Subcutaneous adipose tissue (tissue), 4 donors: Measurements from ENCODE around the gene CD93. TPM values are rescaled to one million over a fixed set of nuclear protein-coding genes. Genes with fewer than 3 reads are reported as not detected.

Experiments
- total RNA-seq, 4 donors: library from RNA; depleted of rRNA; stranded (reverse); fragments of >200 nt; gene quantifications; one replicate each; pipeline ENCODE4 v1.1.0, GENCODE V29; 2016
- TF ChIP-seq, protein P1 (sequence below): fragments of 450-650 bp; IDR thresholded peaks from one replicate; pipeline ENCODE4 v1.5.1; 2016; ENCODE audit warnings: low read depth, mild to moderate bottlenecking, control low read depth, antibody characterized with exemption, moderate library complexity

The CD93 gene, protein sequence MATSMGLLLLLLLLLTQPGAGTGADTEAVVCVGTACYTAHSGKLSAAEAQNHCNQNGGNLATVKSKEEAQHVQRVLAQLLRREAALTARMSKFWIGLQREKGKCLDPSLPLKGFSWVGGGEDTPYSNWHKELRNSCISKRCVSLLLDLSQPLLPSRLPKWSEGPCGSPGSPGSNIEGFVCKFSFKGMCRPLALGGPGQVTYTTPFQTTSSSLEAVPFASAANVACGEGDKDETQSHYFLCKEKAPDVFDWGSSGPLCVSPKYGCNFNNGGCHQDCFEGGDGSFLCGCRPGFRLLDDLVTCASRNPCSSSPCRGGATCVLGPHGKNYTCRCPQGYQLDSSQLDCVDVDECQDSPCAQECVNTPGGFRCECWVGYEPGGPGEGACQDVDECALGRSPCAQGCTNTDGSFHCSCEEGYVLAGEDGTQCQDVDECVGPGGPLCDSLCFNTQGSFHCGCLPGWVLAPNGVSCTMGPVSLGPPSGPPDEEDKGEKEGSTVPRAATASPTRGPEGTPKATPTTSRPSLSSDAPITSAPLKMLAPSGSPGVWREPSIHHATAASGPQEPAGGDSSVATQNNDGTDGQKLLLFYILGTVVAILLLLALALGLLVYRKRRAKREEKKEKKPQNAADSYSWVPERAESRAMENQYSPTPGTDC
- 10 to 100 TPM; 47.8 to 82.9 (median 61.0) TPM for total RNA-seq

DNA sequence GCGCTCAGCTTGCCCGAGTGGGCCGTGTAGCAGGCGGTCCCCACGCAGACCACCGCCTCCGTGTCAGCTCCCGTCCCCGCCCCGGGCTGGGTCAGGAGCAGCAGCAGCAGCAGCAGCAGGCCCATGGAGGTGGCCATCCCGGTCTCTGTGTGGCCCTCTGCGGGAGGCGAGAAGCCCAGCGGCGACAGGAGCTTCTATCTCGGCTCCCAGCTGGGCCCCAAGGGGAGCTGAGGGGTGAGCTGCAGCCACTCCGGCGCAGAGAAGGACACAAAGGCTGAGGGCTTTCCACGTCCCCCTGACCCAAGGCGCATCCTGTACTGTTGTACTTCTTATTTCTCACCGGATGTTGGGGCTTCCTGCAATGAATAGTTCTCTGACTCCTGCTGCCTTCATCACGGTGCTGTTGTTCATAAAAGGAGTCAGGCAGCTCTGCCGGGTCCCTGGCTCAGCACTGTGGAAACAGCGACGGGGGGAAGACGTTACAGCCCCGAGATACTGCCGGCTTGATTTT, at the start of gene CD93:
Gene CD93, minus strand, starts transcription at position 269 of the 511 bp plus-strand sequence. Its CDS starts 132 bp downstream, at position 137.
- TF ChIP-seq, protein P1, sequence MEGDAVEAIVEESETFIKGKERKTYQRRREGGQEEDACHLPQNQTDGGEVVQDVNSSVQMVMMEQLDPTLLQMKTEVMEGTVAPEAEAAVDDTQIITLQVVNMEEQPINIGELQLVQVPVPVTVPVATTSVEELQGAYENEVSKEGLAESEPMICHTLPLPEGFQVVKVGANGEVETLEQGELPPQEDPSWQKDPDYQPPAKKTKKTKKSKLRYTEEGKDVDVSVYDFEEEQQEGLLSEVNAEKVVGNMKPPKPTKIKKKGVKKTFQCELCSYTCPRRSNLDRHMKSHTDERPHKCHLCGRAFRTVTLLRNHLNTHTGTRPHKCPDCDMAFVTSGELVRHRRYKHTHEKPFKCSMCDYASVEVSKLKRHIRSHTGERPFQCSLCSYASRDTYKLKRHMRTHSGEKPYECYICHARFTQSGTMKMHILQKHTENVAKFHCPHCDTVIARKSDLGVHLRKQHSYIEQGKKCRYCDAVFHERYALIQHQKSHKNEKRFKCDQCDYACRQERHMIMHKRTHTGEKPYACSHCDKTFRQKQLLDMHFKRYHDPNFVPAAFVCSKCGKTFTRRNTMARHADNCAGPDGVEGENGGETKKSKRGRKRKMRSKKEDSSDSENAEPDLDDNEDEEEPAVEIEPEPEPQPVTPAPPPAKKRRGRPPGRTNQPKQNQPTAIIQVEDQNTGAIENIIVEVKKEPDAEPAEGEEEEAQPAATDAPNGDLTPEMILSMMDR, result no peak

DNA sequence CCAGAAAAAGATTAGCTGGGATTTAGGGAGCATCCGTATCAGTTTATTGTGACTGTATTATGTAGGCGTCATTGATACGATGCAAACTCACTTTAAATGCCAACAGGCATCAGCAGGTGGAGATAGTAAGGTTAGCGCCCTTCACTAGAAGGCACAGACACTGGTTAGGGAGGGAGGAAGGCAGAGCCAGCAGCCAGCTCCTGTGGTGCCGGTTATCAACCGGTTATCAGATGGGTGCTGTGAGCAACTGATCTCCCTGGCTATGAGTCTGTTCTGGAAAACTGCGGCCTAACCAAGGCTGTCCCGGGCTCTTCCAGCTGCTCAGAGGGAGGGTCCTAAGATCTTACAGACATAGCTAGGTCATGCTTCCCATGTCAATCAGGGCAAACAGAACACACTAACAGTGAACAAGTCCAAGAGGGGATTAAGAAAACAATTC, 47.5 kb upstream of the CD93 start:
- TF ChIP-seq, protein P1, result no peak

DNA sequence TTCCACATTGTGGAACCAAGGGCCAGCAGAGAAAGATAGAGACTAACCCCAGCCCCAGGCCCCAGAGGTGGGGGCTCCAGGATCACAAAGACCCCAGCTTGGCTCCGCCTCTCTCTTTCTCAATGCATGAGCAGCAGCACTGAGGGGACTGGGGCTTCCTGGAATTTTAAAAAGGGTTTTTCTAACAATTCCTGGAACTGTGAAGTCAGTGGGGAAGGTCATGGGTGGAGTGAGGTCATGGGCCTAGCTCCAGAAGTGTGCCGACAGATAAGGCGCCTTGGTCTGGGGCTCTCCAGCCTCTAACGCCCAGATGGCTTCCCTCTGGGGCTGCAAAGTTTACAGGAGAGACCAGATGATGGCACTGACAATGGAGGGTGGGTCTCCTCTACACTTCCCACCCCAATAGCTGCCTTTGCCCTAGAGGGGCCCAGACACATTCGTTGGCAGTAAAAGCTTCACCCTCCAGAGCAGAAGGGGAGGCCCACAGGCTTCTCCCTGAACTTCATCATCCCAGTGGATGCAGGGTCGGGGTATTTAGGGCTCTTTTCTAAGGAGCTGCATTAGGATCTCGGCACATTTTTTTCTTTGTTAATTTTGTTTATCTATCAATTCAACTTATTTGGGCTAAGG, 46.9 kb upstream of the CD93 start:
- TF ChIP-seq, protein P1, result no peak

DNA sequence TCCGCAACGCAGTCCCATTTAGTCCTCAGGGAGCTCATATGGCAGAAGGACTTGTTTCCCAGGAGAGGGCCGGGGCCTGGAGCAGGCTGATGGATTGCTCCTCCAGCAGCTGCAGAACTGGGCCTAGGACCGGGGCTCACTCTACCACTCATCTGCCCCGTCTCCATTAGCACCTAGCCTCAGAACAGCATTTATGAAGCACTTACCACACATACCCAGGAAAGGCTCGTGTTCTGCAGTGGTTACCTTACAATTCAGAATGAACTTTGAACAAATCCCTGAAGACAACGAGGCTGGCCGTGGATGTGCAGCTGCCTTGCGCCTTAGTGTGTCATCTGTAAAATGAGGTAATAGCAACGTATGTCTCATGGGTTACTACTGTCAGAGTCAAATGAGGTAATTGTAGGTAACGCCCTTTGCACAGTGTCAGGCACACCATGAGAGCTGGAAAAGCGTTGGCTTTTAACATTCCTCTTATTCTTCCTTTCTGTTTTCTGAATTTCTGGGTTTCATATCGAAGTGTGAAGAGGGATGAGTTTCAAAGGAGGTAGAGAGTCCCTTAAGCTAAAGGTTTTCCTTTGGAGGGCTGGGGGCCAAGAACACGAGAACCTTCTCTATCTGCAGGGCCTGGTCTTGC, 46.3 kb upstream of the CD93 start:
- TF ChIP-seq, protein P1, result no peak

DNA sequence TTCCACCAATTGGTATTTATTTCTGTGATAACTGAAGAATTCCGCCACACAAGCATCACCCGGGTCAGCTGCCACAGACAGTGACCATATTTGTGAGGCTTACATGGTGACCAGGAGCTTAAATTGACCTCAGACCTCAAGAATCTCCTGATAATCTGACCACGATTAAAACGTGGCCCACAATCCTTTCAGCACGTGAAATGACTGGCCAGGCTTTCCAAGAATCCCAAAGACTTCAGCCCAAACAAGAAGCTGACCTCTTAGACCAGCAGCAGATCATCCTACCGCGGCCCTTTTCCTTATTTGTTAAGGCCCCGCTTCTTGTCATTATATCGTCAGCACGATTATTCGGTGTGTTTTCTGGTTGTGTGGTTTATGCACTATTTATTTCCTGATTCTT, 45.6 kb upstream of the CD93 start:
- TF ChIP-seq, protein P1, result no peak

DNA sequence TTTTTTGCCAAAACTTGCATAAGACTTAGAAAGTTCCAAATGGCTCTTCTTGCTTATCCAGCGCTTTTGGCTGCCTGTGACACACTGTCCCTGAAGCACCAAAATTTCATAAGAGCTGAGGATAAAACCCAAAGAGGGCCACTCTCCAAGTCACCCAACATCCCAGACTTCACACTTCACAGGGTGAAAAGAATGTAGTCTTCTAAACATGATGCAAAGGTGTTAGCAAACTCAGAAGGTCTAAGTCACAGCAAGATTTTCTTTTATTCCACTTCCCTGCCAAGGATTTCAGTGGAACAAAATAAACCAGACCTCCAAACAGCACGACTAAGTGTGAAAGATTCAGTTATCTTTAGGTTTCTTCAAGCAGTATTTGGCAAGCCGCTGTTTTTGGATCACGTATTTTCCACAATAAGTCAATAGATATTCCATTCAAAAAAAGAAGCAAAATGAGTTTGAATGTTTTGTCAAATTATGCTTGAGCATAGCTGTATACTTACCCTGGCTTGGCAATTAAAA, 44.6 kb upstream of the CD93 start:
- TF ChIP-seq, protein P1, result no peak
